ENCODE measurements around the gene ARSG. TPM values are rescaled to one million over a fixed set of nuclear protein-coding genes. Genes with fewer than 3 reads are reported as not detected.

Gene ARSG
- total and polyA plus RNA-seq, 2 of the 13 experiments (the other 11 are each of a cell fraction or from before 2014, with no cell fraction given): 3.7 to 15.2 TPM

DNA sequence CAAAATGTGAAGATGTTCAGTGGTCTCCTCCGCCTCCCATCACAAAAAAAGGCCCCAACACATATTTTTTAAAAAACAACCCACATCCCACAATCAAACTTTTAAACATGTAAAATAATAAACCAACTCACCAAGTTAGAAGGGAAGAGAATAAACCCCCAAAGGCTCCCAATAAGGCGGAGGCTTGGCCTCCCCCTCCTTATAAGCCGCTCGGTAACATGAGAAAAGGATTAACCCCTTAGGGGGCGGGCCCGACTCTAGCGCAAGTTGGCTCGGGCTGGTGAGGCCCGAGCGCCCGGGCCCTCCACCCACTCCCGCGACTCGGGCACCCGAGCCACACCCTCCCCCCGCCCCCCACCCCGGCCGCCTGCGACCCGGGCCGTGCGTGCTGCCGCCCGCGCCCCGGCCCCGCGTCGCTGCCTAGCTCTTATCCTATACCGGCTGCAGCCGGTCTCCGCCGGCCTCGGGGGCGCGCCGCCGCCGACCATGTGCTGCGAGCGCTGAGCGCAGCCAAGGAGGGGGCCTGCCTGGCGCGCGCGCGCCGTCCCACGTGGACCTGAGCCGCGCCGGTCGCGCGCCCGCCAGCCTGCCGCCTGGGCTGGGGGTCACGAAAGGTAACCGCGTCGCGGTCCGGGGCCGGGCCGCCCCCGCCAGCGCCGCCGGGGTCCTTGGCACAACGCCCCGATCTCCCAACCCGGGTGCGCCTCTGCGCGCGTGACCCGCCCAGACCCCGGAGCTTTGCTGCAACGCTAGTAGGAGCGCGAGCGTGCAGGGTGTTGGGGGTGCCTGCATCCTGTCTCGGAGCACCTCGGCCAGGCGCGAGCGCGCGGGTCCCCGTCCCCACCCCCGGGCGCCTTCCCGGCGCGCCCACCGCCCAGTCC, at the start of gene ARSG, which contains the start of gene SLC16A6 (continued):
- TF ChIP-seq, protein P1, sequence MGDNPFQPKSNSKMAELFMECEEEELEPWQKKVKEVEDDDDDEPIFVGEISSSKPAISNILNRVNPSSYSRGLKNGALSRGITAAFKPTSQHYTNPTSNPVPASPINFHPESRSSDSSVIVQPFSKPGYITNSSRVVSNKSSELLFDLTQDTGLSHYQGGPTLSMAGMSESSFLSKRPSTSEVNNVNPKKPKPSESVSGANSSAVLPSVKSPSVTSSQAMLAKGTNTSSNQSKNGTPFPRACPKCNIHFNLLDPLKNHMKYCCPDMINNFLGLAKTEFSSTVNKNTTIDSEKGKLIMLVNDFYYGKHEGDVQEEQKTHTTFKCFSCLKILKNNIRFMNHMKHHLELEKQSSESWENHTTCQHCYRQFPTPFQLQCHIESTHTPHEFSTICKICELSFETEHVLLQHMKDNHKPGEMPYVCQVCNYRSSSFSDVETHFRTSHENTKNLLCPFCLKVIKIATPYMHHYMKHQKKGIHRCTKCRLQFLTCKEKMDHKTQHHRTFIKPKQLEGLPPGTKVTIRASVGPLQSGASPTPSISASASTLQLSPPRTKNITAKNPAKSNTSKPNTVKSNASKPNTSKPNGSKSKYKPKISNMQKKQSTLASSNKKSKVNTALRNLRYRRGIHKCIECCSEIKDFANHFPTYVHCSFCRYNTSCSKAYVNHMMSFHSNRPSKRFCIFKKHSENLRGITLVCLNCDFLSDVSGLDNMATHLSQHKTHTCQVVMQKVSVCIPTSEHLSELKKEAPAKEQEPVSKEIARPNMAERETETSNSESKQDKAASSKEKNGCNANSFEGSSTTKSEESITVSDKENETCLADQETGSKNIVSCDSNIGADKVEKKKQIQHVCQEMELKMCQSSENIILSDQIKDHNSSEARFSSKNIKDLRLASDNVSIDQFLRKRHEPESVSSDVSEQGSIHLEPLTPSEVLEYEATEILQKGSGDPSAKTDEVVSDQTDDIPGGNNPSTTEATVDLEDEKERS (CRISPR knock-in tag; IDR thresholded peaks at IDR 0.05): no peak
- TF ChIP-seq TCF7L2 (IDR thresholded peaks at IDR 0.05; ENCODE audit: low read depth, low read length) (no peak), TGIF2 (CRISPR knock-in tag; IDR thresholded peaks at IDR 0.05) (no peak), SKI (IDR thresholded peaks at IDR 0.05; ENCODE audit: partially characterized antibody) (no peak), TEAD2 (CRISPR knock-in tag; IDR thresholded peaks at IDR 0.05) (no peak), IKZF4 (CRISPR knock-in tag; IDR thresholded peaks at IDR 0.05; ENCODE audit: borderline replicate concordance, low read depth, not compliant biosample characterization) (no peak), CBFB (CRISPR knock-in tag; IDR thresholded peaks at IDR 0.05) (no peak), ZNF598 (CRISPR knock-in tag; IDR thresholded peaks at IDR 0.05; ENCODE audit: borderline replicate concordance) (0 out of 2 replicates have a peak, but pooled peaks have one; percentile 9), FOXO1 (CRISPR knock-in tag; IDR thresholded peaks at IDR 0.05) (0 out of 2 replicates have a peak, but pooled peaks have one; percentile 3), KAT2B (IDR thresholded peaks at IDR 0.05; ENCODE audit: borderline replicate concordance, low read depth, low read length) (no peak), SNRNP70 (IDR thresholded peaks at IDR 0.05; ENCODE audit: low read depth, low read length) (no peak), HOXA5 (CRISPR knock-in tag; IDR thresholded peaks at IDR 0.05) (0 out of 2 replicates have a peak, but pooled peaks have one; percentile 15), ZBTB20 (CRISPR knock-in tag; IDR thresholded peaks at IDR 0.05; ENCODE audit: borderline replicate concordance, low read depth) (no peak), ZFYVE20 (CRISPR knock-in tag; IDR thresholded peaks at IDR 0.05; ENCODE audit: borderline replicate concordance, low read depth) (no peak), ZFP1 (CRISPR knock-in tag; IDR thresholded peaks at IDR 0.05) (no peak)
- TF ChIP-seq, protein P2, sequence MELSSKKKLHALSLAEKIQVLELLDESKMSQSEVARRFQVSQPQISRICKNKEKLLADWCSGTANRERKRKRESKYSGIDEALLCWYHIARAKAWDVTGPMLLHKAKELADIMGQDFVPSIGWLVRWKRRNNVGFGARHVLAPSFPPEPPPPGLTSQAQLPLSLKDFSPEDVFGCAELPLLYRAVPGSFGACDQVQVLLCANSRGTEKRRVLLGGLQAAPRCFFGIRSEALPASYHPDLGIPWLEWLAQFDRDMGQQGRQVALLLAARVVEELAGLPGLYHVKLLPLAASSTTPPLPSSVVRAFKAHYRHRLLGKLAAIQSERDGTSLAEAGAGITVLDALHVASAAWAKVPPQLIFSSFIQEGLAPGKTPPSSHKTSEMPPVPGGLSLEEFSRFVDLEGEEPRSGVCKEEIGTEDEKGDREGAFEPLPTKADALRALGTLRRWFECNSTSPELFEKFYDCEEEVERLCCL (CRISPR knock-in tag; IDR thresholded peaks at IDR 0.05; ENCODE audit: borderline replicate concordance): 0 out of 2 replicates have a peak, but pooled peaks have one; percentile 1
- TF ChIP-seq, protein P3, sequence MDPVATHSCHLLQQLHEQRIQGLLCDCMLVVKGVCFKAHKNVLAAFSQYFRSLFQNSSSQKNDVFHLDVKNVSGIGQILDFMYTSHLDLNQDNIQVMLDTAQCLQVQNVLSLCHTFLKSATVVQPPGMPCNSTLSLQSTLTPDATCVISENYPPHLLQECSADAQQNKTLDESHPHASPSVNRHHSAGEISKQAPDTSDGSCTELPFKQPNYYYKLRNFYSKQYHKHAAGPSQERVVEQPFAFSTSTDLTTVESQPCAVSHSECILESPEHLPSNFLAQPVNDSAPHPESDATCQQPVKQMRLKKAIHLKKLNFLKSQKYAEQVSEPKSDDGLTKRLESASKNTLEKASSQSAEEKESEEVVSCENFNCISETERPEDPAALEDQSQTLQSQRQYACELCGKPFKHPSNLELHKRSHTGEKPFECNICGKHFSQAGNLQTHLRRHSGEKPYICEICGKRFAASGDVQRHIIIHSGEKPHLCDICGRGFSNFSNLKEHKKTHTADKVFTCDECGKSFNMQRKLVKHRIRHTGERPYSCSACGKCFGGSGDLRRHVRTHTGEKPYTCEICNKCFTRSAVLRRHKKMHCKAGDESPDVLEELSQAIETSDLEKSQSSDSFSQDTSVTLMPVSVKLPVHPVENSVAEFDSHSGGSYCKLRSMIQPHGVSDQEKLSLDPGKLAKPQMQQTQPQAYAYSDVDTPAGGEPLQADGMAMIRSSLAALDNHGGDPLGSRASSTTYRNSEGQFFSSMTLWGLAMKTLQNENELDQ (CRISPR knock-in tag; IDR thresholded peaks at IDR 0.05; ENCODE audit: borderline replicate concordance): no peak
- TF ChIP-seq, protein P4, sequence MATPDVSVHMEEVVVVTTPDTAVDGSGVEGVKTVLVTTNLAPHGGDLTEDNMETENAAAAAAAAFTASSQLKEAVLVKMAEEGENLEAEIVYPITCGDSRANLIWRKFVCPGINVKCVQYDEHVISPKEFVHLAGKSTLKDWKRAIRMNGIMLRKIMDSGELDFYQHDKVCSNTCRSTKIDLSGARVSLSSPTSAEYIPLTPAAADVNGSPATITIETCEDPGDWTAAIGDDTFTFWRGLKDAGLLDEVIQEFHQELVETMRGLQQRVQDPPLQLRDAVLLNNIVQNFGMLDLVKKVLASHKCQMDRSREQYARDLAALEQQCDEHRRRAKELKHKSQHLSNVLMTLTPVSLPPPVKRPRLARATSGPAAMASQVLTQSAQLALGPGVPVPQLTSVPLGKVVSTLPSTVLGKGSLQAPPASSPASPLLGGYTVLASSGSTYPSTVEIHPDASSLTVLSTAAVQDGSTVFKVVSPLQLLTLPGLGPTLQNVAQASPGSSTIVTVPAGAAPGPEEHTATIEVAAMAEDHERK (CRISPR knock-in tag; IDR thresholded peaks at IDR 0.05; ENCODE audit: low read depth): no peak
